Measurements from ENCODE around the gene KIF15.
"Not testable (repeated sequence)": the region's sequence is repeated elsewhere in the genome, so short reads cannot be mapped to it uniquely, and the experiment has no call there.

The KIF15 gene

DNA sequence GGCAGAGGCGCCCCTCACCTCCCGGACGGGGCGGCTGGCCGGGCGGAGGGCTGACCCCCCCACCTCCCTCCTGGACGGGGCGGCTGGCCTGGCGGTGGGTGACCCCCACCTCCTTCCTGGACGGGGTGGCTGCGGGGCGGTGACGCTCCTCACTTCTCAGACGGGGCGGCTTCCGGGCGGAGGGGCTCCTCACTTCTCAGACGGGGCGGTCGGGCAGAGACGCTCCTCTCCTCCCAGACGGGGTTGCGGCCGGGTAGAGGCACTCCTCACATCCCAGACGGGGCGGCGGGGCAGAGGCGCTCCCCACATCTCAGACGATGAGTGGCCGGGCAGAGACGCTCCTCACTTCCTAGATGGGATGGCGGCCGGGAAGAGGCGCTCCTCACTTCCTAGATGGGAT, 59.6 kb downstream of the KIF15 start:
- in situ Hi-C loops (cut with HindIII; ENCODE audit: low sequenced_read_pairs): loop anchor here (25.0 kb wide), 1 partner anchor 284 kb away; no protein-coding TSS in a partner anchor

- in situ Hi-C loops (cut with HindIII; ENCODE audit: low sequenced_read_pairs): no loop called here
Measured at GRCh38 chr3:44825264-44825925, 63.8 kb downstream of the KIF15 start.

DNA sequence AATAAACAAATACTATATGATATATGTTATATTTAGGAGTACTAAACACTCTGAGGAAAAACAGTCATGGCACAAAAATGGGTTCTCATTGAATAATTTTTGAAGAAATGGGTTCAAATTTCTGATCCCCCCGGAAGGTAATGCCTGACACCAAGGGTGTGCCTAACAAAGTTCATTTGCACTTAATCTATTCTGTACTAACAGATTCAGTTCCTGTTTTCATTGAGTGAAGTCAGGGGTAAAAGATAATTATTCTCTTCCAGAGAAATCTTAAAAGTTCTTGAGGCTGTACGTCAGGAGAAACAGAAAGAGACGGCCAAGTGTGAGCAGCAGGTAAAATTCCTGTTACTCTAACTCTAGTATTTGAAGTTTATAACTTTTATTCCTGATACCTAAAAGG, 65.6 kb downstream of the KIF15 start:
- in situ Hi-C loops (cut with HindIII; ENCODE audit: low sequenced_read_pairs): no loop called here

DNA sequence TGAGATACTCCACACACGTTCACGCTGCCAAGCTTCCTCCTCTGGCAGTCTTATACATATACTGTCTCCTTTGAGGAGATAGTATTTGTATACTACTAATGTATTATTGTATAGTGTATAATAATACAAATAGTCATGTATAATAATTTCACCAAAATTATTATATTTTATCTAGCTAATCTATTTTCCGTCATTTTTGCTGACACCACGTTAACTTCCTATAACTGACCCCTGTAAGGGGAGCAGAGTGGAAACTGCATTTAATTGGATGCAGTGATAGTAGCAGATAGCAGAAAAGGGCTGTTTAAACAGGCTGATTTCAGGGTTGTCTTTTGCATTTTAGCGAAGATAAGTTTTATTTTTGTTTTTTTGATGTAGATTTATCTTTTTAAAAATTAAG, 69.6 kb downstream of the KIF15 start:
- in situ Hi-C loops (cut with HindIII; ENCODE audit: low sequenced_read_pairs): no loop called here

- in situ Hi-C loops (cut with HindIII; ENCODE audit: low sequenced_read_pairs): no loop called here
Measured at GRCh38 chr3:44832032-44832431, 70.4 kb downstream of the KIF15 start.

DNA sequence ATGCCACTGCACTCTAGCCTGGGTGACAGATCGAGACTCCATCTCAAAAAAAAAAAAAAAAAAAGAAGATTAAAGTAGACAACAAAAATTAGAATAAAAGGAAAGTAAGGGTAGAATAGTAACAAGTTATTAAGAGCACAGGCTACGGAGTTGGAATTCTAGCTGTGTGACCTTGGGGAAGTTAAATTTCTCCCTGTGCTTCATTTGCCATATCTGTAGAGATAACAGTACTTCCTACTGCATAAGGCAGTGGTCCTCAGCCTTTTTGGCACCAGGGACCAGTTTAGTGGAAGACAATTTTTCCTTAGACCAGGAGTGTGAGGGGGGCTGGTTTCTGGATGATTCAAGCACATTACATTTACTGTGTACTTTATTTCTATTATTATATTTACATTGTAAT, 71.4 kb downstream of the KIF15 start:
- in situ Hi-C loops (cut with HindIII; ENCODE audit: low sequenced_read_pairs): no loop called here

- in situ Hi-C loops (cut with HindIII; ENCODE audit: low sequenced_read_pairs): no loop called here
Measured at GRCh38 chr3:44833394-44833793, 71.8 kb downstream of the KIF15 start.

DNA sequence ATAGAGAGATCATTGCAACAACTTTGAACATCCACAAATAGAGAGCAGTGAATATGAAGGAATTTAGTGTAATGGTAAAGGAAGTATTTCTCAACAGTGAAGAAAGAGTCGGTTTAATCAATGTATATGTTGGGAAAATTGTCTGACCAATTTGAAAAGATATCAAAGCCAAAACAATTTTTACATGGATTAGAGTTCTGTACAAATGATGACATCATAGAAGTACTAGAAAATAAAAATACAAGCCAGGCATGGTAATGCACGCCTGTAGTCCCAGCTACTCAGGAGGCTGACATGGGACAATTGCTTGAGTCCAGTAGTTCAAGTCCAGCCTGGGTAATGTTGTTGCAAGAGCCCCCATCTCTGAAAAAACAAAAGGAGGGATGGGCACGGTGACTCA, 74.1 kb downstream of the KIF15 start:
- in situ Hi-C loops (cut with HindIII; ENCODE audit: low sequenced_read_pairs): no loop called here

- in situ Hi-C loops (cut with HindIII; ENCODE audit: low sequenced_read_pairs): loop anchor here (5.0 kb wide), 1 partner anchor 40 kb away; no protein-coding TSS in a partner anchor
Measured at GRCh38 chr3:44842376-44842775, 80.8 kb downstream of the KIF15 start.

DNA sequence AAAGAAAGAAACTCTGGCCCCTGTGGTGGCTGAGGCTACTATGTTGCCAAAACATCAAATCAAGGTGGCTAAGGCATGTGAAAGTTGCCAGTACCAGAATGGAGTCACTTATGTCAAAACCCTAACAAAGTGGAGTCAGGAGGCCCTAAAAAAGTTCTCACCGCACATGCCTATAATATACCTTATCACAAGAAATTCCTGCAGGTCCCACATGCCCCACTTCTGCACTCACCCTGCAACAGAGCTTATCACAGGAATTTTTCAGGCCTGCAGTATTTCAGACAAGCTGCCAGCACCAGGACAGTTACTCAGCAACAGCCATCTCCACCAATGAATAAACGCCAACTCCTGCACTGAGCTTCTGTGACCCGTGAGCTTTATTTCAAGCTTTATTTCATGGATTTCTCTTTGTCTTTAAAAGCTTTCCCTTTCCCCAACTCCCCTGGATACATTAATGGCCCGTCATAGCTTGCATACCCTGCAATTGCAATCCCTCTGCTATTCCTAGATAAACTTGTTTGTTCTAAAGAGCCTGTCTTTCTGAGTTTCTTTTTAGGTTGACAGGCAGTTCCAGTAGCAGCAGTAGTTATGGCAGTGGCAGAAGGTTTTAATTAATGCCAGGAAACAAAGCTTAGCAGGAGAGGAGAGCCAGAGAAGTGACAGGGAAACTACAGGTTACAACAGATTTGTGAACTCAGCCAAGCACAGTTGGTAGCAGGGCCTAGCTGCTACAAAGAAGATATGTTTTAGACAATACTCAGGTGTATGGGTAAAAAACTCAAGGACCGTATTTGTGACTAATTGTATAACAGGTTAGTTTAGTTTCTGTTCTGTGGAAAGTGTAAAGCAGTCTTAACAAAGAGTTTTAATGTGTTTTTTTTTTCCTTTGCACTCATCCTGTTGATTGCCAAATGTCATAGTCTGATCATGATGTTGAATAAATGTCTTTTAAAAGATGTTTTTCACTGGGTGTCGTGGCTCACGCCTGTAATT, 84.2 kb downstream of the KIF15 start:
- in situ Hi-C loops (cut with HindIII; ENCODE audit: low sequenced_read_pairs): no loop called here

DNA sequence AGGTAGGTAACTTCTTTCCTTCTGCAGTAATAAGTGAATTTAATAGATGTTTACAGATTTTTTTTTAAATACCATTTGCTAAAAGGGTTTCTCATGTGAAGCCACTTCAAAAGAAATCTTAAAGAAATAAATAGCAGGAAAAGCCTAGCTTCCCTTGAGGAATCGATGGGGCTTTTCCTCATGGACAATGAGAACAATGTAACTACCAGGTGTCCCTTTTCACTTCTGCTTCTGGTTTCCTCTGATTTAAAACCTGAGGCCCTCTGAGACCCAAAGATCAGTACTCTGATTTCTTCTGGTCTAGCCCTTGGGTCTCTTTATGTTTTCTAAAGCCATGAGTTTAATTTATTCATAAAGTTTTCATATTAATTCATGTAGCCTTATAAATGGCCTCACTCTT, 87.0 kb downstream of the KIF15 start:
- in situ Hi-C loops (cut with HindIII; ENCODE audit: low sequenced_read_pairs): no loop called here

- in situ Hi-C loops (cut with HindIII; ENCODE audit: low sequenced_read_pairs): not testable (repeated sequence)
Measured at GRCh38 chr3:44856663-44857062, 95.1 kb downstream of the KIF15 start.

DNA sequence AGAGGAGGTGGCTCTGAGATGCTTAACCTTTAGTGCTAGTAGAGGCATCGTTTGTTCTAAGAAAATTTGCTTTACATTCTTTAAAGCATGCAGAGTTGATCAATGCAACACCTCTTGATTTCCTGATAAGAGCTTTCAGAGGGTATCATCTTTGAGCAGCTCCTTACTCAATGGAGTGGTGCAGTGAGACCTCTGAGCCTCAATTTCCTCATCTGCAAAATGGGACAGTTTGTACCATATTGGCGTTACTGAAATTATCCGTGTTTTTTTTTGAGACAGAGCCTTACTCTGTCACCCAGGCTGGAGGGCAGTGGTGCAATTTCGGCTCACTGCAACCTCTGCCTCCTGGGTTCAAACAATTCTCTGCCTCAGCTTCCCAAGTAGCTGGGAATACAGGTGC, 98.5 kb downstream of the KIF15 start:
- in situ Hi-C loops (cut with HindIII; ENCODE audit: low sequenced_read_pairs): no loop called here

GRCh38 chr3:44861412-44862225, 100.0 kb downstream of the KIF15 start, which contains the start of gene TMEM42:
TMEM42 (plus strand) TSS chr3:44861912; CDS start chr3:44861925, 13 bp downstream.
- in situ Hi-C loops (cut with HindIII; ENCODE audit: low sequenced_read_pairs): no loop called here

GRCh38 chr3:44862226-44862637, 100.6 kb downstream of the KIF15 start:
- in situ Hi-C loops (cut with HindIII; ENCODE audit: low sequenced_read_pairs): no loop called here

DNA sequence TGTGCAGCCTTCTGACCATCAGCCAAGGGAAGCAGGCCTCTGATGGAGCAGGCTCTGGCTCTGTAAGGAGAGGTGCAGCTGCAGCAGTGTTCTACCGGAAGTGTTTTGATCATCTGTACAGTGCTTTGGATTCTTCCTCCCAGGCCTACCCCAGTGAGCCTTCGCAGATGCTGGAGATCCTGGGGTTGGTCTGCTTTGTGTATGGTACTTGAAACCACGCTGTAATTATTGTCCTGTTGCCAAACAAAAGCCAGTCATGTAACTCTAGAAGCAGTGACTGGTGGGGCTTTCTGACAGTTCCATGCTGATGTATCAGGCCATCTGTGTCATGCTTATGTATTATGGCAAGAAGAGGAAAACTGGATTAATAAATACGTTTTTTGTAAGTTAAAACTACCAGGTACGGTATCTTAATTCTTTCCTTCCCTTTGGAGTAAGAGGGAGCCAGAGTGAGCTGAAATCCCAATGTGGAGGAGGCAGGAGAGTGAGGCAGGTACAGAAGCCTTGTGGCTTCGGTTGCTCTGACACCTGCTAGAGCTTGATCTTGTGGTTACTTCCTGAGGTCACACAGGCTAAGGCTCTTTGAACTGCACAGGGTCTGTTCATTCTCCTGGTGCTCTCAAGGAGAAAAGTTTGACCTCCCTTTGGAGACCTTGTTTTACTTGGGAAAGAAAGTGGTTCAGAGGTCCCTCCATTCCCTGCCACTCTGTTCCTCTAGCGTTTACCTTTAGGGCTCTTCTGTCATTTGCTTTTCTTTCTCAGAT, 103.9 kb downstream of the KIF15 start:
- in situ Hi-C loops (cut with HindIII; ENCODE audit: low sequenced_read_pairs): no loop called here

GRCh38 chr3:44867421-44868111, 106.0 kb downstream of the KIF15 start:
- in situ Hi-C loops (cut with HindIII; ENCODE audit: low sequenced_read_pairs): no loop called here

DNA sequence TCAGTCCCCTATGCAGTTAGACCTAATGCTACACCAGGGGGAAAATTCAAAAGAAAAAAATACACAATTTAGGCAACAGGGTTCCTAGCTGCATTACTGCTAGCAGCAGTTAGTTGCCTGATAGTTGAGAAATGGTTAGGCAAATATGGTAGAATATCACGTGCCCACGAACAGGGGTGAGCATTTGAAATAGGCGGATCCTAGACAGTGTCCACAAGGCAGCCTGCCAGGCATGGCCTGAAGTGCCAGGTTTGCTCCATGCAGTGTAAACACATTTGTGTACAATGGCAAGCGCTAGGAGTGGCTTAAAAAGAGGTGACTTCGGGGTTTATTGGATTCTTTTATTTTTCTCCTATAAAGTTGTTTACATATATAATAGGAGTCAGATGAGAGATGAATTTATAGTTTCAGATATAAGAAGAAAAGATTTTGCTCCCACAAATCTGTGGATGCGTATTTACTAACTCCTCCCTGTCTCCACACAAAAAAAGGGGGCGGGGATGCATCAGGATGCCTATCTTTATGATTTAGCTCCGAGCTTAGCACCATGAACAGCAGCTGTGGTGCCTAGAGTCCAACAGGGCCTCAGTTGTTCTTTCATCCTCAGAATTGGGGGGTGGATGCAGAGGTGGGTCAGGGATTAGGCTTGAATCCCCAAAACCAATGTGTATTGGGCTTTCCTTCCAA, 108.9 kb downstream of the KIF15 start:
- in situ Hi-C loops (cut with HindIII; ENCODE audit: low sequenced_read_pairs): loop anchor here (5.0 kb wide), 1 partner anchor 42 kb away; no protein-coding TSS in a partner anchor

DNA sequence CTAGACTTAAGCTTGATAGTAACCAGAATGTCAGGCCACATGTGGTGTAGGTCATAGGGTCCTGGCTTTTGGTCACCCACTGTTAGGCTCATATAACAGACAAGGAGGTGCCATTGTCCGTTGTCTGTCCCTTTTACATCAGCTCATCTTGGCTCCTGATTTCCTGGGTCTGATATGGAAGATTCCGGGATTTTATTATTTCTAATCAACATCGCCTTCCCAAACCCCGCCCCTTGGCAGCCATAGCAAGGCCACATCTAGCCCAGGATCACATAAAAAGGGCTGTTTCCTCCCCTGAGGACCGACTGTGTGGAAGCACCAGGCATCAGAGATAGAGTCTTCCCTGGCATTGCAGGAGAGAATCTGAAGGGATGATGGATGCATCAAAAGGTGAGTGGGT, 112.7 kb downstream of the KIF15 start, which contains the start of gene TGM4:
Gene TGM4, plus strand, starts transcription at position 301 of the 400 bp plus-strand sequence. Its CDS starts 71 bp downstream, at position 372.
- in situ Hi-C loops (cut with HindIII; ENCODE audit: low sequenced_read_pairs): loop anchor here (5.0 kb wide), 1 partner anchor 38 kb away; no protein-coding TSS in a partner anchor

Measured in endothelial cell of hepatic sinusoid (primary cell).